ENCODE results near the gene KRT7. TPM values are rescaled to one million over a fixed set of nuclear protein-coding genes. Genes with fewer than 3 reads are reported as not detected.
"Not testable (repeated sequence)": the region's sequence is repeated elsewhere in the genome, so short reads cannot be mapped to it uniquely, and the experiment has no call there.

KRT7 gene
- total RNA-seq, 1 donor from 2014 or later, result not detected

GRCh38 chr12:52243856-52244614, 11.0 kb downstream of the KRT7 start:
- no peak for DNase-seq

GRCh38 chr12:52244615-52244994, 11.6 kb downstream of the KRT7 start:
- no peak for DNase-seq

GRCh38 chr12:52245259-52245961, 12.4 kb downstream of the KRT7 start:
- no peak for DNase-seq

GRCh38 chr12:52245962-52246569, 13.0 kb downstream of the KRT7 start:
- DNase-seq, result no peak

- DNase-seq, result no peak
Observed at GRCh38 chr12:52246720-52247621, 13.9 kb downstream of the KRT7 start.

GRCh38 chr12:52247622-52248540, 14.8 kb downstream of the KRT7 start:
- no peak for DNase-seq

- no peak for DNase-seq
Observed at GRCh38 chr12:52248541-52249461, 15.8 kb downstream of the KRT7 start.

- no peak for DNase-seq
Observed at GRCh38 chr12:52249511-52250047, 16.5 kb downstream of the KRT7 start.

- DNase-seq, result no peak
Observed at GRCh38 chr12:52250048-52250990, 17.3 kb downstream of the KRT7 start.

- no peak for DNase-seq
Observed at GRCh38 chr12:52251367-52252051, 18.5 kb downstream of the KRT7 start.

GRCh38 chr12:52252175-52252615, 19.2 kb downstream of the KRT7 start:
- DNase-seq, result not testable (repeated sequence)

GRCh38 chr12:52252728-52253343, 19.8 kb downstream of the KRT7 start:
- no peak for DNase-seq

- no peak for DNase-seq
Observed at GRCh38 chr12:52253391-52254179, 20.5 kb downstream of the KRT7 start.

GRCh38 chr12:52254180-52254964, 21.3 kb downstream of the KRT7 start:
- no peak for DNase-seq

GRCh38 chr12:52254965-52255751, 22.1 kb downstream of the KRT7 start:
- DNase-seq, result no peak
